NOMO-1 treated with dmso at 0.1 percent for 144 hours (cell line): ENCODE results near the gene TADA3.
A peak's percentile ranks its signal among the peaks of the same experiment; 100 is the strongest.

Experiments
- DNase-seq: peaks from one replicate; lab custom pipeline; 2025; ENCODE audit not compliant: unreplicated experiment; lab: John Stamatoyannopoulos, UW

The TADA3 gene

DNA sequence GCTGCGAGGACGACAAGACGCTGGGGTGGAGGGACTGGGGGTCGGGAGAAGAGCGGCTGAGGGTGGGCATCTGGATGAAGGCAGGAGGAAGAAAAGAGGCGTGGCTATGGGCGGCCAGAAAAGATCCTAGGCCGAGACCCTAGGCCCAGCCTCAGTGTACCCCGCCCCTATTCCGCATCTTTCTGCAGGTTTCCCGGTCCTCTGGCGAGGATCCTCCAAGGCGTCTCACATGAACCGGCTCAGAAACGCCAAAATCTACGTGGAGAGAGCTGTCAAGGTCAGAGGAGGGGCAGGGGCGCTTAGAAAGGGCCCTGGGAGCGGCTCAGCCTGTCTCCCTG is 18.1 kb upstream of the TADA3 start:
- DNase-seq, result no peak

DNA sequence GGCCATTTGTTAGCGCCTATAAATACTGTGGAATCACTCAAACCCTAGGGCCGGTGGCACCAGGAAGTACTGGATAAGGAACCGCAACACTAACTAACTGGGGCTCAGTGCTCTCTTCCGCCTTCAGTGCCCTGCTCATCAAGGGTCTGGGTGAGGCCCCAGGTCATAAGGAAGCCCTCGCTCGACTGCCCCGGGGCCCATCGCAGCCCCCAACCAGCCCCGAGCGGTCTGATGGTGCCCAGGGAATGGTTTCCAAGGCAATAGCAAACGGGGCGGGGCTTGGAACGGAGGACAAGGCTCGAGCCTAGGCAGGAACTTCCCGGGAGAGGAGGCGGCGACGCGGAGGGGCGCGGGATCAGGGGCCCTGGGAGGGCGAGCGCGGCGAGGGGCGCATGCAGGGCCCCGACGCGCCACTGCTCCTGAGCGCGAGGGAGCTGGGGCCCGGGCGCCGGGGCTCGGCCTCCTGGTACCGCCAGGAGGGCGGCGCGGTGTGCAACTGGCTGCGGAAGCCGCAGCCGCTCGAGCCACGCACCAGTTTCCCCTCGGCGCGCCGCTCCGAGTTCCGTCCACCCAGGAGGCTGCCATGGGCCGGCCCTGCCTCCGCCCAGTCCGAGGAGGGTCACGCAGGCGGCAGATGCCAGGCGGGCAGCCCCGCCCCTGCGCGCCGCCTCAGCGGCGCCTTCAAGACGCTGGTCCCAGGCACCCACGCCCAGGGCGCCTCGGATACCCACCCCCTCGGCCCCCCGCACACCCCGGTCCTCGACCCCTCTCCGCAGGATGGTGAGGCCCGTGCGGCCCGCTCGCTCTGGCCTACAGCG is 17.6 kb upstream of the TADA3 start, which contains the start of gene TTLL3:
TSS of gene TTLL3 (plus strand) at position 648 of the 818 bp plus-strand sequence. CDS start 400 bp downstream, outside the sequence.
- peak; percentile 66 for DNase-seq

DNA sequence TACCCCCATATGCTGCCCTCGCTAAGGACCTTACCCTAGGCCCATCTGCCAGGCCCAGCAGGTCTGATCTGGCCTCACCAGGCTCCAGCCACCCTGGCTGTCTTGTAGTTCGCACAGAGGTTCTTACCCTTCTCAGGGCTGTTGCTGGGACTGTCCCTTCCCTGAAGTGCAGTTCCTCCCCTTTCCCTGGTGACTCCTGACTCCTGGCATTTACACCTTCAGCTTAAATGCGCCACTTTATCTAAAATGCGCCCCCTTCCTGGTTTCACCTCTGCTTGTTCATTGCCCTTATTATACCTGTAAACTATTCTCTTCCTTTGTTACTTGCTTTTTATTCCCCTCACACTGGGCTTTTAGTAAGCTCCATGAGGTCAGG is 17.0 kb upstream of the TADA3 start:
- no peak for DNase-seq

DNA sequence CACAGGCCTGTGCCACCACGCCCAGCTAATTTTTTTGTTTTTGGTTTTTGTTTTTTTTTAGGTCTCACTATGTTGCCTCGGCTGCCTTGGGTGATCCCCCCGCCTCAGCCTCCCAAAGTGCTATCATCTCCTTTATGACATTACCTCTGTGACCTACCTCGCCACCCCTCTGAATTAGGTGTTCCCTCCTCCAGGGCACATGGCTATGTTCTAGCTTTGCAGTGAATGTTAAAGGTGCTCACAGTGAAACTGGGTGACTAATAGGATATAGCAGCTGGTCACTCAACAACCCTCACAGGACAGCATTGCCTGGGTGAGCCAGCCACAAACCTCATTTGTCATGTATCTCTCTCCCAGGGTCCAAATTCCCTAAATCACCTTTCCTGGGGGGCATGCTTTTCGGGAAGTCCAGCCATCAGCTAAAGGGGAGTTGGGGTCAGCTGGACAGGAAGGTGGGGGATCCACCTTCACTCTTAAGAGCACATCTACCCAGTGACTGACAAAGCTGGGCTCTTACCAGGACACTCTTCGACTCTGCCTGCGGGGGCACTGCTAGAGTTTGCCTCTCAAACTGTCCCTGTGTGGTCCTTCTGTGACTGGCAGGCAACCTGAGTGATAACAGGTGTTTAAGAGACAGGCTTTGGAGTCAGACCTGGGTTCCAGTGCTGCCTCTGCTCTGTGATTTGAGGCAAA is 16.2 kb upstream of the TADA3 start:
- DNase-seq, result peak; percentile 42

DNA sequence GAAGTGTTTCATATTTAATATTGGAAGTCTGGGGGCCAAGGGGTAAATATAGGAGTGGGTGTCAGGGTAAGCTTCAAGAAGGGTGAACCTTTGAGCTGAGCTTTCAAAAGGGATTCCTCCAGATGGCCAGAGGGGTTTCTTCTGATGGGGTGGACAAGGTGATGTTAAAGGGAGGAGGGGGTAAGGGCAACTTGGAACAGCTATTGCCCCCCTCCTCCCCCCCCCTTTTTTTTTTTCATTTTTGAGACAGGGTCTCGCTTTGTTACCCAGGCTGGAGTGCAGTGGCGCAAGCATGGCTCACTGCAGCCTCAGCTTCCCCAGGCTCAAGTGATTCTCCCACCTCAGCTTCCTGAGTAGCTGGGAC is 15.7 kb upstream of the TADA3 start:
- no peak for DNase-seq

DNA sequence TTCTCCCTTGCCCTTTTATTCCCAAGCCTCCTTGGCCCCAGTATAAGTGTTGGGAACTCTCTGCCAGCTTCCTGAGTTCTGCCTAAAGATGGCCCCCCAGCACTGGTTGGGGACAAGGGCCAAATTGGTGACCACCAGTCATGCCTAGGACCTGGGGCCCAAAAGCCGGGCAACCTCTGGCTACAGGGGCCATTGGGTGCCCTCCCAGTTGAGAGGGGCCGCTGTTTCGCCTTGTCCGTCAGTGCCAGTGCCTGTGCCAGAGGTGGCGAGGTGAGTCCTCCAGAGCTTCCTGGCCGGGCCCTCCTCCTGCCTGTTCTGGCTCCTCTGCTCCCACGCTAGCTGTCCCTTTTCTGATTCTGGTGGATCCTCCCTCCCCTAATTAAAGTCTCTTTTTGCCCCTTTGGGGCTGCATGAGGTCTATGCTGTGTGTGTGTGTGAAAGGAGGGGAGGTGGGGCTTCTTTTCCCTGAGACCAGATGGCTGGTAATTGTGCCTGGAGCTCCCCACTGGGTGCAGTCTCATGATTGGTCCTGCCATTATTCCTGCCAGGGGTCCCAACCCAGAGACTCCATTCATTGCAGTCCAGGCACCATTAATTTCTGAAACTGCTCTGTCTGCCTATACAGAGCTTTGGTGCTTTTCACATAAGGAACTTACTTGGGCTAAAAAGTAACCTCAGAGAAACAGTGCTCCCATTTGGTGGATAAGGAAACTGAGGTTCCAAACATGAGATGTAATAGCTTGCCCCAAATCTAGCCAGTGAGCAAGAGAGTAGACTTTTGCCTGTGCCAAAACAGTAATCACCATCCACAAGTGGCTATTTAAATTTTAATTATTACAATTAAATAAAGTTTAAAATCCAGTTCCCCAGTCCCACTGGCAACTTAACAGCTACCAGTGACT is 14.7 kb upstream of the TADA3 start:
- no peak for DNase-seq

DNA sequence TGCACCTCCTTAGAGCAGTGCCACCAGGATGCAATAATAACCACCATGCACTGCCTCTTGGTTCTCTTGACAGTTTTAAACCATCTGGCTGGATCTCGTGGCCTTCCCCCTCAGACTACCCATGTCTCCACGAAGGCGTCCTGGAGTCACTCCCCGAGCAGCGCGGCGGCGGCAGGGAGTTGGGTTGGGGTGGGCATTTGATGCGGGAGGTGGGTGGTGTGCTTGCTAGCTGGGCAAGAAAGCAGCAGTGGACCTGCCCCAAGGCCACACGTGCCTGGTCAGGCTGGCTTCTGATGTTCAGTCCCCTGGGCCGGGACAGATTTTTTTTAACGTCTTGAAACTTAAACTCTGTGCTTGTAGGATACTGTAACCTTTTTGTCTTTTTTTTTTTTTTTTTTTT is 13.9 kb upstream of the TADA3 start:
- DNase-seq, result no peak

DNA sequence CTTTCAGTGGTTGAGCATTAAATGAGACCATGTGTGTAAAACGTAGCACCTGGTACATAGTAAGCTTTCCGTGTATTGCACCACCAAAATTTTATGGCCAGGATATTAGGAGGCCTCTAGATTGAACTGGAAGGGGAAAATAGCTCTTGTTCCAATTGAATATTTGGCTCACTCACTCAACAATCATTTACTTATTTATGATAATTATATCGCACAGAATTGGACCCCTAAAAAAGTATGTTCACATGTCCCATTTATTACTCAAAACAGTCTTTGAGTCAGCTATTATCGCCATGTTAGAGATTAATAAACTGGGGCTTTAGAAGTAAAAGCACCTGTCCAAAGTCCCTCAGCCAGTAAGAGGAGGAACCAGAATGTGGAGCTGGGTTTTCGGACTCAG is 12.7 kb upstream of the TADA3 start:
- no peak for DNase-seq

DNA sequence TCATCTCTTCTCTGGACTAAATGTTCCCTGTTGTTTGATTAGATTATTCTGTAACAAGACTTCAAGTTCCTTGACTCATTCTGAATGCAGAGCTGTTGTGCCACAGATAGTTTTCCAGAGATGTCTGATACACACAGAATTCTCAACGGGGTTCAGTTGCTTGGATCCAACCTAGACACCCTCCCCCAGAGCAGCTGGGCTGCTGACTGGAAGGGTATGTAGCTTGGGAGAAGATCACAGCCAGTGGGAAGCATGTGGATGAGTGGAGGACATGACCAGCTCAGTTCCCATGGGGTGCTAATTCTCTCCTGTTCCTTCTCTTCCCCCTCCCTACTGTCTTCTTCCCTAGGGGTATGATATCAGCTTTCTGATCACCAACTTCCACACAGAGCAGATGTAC is 11.2 kb upstream of the TADA3 start:
- DNase-seq, result no peak

DNA sequence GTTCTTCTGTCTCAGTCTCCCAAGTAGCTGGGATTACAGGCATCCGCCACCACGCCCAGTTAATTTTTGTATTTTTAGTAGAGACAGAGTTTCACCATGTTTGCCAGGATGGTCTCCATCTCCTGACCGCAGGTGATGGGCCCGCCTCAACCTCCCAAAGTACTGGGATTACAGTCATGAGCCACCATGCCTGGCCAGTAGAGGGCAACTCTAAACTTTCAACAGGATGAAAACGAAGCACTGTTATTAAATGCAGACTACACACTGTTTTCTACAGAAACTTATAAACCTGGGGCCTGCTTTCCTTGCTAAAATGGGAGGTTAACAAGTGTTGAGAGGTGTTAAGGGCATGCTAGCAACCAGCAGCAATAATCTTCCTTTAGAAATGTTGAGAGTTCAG is 8.3 kb upstream of the TADA3 start:
- DNase-seq, result no peak

DNA sequence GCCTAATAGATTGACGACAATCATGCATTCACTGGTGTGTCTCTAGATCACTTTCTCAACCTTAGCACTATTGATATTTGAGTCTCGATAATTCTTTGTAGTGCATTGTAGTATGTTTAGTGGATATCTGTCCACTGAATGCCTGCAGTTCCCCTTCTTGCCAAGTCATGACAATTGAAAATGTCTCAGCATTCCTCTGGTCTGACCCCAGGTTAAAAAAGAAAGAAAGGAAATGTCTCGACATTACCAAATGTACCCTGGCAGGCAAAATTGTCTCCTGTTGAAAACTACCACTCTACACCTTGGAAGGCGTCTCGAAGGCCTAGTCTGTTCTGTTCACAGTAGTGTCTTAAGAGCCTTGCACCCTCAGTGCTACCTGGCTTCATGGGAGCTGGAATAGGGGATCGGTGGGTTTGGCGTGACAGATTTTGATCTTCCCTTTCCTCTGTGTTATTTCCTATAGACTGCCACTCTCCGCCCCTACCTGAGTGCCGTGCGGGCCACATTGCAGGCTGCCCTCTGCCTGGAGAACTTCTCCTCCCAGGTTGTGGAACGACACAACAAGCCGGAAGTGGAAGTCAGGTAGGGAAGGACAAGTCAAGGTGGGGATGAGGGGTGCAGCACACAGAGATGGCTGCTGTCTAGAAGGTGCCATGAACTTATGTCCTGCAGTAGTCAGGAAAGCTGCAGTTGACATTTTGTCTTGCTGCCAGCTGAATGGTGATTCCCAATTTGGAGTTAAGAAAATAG is 5.1 kb upstream of the TADA3 start:
- DNase-seq, result no peak

DNA sequence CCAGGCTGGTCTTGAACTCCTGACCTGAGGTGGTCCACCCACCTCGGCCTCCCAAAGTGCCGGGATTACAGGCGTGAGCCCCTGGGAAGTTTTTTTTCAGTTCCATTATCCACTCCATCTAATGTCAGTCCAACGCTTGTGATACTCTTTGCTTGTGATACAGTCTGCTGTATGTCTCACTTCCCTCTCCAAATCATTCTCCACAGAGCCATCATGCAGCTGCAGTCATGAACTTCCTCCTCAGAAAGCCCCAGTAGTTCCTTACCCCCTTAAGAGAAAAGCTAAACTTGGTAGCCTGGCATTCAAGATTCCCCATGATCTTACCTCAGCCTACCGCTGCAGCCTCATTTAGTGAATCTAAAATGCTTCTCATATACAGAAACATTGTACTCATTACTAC is 2.9 kb upstream of the TADA3 start:
- DNase-seq, result no peak

DNA sequence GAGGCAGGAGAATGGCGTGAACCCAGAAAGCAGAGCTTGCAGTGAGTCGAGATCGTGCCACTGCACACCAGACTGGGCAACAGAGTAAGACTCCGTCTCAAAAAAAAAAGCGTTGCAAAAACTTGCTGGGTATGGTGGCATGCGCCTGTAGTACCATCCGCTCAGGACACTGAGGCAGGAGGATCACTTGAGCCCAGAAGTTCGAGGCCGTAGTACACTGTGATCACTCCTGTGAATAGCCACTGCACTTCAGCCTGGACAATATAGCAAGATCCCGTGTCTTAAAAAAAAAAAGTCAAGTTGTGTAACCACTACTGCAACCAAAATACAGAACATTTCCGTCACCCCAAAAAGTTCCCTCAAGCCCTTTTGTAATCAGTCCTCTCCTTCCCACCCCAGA is 2.1 kb upstream of the TADA3 start:
- DNase-seq, result no peak

DNA sequence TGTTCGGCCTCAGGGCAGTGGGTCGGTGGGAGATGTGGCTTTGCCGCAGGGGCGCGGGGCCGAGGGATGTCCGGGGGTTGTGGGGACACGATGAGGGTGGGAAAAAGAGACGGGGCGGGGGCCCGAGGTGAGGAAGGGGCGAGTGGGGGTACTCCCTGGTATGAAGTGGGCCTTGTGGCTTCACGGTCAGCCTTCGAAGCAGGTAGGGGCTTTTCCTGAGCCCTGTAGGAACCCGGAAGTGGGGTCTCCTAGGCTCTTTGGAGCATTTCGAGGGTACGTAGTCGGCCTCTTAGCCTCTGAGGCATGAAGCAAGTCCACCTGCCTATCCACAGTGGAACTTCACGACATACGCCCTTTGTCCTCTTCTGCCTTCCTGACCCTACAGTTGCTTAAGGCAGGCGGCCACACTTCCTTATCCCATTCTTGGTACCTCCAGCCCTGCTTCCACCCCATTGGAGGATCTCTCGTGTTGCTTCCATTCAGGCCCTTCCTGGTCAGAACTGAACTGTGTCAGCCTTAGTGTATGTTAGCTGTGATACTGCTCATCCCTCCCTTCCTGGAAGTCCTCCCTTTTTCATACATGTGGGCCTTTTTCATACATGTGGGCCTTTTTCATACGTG is 998 bp upstream of the TADA3 start:
- peak; percentile 44 for DNase-seq

DNA sequence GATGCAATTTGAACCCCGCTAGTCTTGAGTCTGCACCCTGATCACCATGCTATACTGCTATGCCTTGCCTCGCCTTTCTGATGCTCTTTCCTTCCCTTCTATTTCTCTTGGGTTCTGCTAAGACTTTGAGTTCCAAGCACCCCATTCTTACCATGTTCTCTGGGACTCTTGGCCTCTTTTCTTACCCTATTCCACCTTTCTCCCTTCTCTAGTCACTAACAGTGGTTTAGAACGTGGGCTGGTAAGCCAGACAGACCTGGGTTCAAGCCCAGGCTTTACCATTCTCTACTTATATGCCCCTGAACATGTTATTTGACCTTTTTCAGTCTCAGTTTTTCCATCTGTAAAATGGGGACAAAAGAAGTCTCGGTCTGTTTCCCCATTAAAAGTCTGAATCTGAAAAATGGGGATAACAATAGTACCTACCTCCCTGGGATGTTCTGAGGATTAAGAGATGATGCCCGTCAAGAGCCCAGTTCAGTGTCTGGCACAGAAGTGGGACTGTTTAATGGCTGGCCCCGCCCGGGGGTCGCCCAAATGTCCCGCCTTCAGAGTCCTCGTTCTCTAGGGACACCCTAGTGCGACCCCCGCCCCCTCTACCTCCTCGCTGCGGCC is 376 bp downstream of the TADA3 start:
- DNase-seq, result no peak

DNA sequence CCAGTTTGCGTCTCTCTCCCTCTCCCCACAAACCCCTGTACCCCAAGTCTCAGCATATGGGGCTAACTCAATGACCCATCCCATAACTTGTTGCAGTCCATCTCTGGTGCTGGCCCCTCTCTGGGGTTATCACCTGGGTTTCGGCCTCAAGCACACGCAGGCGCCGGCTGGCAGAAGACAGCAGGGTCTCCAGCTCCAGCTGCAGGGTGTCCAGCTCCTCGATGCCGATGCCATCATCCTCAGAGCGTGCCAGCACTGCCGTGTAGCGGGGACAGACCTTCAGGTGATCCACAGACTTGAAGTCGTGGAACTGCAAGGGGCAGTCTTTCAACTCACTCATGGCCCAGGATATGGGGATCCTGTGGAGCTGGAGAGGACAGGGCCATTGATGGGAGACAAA is 1.1 kb downstream of the TADA3 start:
- DNase-seq, result no peak

DNA sequence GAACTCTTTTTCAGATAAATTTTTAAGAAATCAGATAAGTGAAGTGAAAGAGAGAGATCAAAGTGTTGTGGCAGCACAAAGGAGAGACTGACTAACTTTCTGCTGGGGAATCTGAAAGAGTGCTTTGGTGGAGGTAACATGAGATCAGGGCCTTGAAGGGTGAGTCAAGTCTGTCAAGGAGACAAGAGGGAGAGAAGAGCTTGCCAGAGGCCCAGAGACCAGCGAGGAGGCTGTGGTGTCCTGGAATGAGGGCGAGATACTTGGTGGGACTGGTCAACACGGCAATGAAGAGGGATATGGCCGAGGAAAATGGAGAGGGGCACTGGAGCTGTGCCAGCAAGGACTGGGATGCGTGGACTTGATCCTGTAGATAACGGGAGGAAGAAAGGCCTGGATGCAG is 4.6 kb downstream of the TADA3 start:
- DNase-seq, result no peak

DNA sequence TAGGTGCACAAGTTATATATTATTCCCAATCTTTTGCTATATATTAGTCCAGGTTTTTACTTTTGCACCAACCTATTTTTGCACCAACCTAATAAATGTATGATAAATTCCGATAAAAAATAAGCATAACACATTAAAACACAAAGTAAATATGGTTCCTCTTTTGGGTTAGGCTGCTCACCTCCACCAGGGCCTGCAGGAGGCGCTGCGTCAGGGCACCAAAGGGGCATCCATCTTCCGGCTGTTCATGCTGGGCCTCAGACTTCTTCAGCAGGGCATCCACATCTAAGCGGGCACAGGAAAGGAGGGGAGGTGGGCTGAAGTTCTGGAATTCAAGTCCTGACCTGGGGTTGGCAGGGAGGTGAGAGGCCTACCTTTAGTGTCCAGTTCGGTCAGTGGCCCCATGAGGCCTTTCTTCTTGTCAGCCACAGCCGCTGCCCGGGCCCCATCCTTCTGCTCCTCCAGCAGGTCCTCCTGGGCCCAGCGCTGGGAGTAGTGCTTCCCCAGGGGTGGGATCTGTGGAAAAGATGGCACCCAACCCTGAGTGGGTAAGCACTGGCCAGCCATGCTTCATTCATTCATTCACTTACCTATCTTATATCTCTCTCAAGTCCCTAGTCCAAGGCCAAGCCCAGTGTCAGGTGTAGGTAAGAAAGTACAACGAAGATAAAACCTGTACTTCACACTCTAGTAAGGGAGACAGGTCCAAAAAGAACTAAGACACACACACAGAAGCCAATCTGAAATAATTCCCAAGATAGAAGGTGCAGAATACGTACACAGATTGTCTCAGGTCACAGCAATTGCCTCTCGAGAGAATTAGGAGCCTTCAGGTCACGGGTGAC is 5.2 kb downstream of the TADA3 start:
- DNase-seq, result no peak

DNA sequence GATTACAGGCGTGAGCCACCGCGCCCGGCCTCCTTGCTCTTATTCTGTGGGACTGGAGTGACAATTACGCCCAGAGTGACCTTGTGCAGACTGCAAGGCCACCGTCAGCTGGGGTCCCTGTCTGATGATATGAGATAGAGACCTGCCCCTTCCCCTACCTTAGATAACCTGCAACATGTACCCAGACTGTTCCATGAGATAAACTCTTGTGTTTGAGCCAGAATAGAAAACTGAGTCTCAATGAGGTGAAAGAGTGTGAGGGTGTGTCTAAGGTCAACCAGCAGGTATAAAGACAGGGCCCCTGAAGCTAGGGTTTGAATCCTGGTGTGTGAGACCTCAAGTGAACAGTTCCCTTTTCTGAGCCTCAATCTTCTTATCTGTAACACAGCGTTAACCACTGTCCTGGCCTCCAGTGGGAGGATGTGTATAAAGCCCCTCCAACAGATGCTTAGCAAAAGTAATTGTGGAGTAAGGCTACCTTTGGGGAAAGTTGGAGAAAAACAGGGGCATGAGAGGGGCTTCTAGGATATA is 6.0 kb downstream of the TADA3 start:
- DNase-seq, result no peak
